HepG2 (cell line): Measurements from ENCODE around the gene CDC34. TPM values are rescaled to one million over a fixed set of nuclear protein-coding genes. Genes with fewer than 3 reads are reported as not detected.
A peak's percentile ranks its signal among the peaks of the same experiment; 100 is the strongest.

Experiments
- ATF7 ChIP-seq, 2 experiments: fragments of 450-650 bp in 1 of 2; sonication (generic) in 1 of 2; formaldehyde crosslinking in 1 of 2; IDR thresholded peaks; 2 replicates each; pipeline versions ENCODE4 v1.4.0 to v1.6.1; 2016 to 2020; ENCODE audit warnings: antibody characterized with exemption in 1 of 2, mild to moderate bottlenecking in 1 of 2, missing genetic modification reagents in 1 of 2
- ATRX ChIP-seq: sonication (generic); formaldehyde crosslinking; IDR thresholded peaks from 2 replicates; pipeline ENCODE4 v1.4.0; 2020; ENCODE audit warnings: missing genetic modification reagents, borderline replicate concordance
- BRCA1 ChIP-seq: sonication (generic); formaldehyde crosslinking; IDR thresholded peaks from 2 replicates; pipeline ENCODE4 v1.4.0; 2020; ENCODE audit warnings: missing genetic modification reagents
- CAMTA2 ChIP-seq: sonication (generic); formaldehyde crosslinking; IDR thresholded peaks from 2 replicates; pipeline ENCODE4 v1.4.0; 2020; ENCODE audit warnings: mild to moderate bottlenecking, missing genetic modification reagents, borderline replicate concordance
- E2F2 ChIP-seq: sonication (generic); formaldehyde crosslinking; IDR thresholded peaks from 2 replicates; pipeline ENCODE4 v1.4.0; 2020; ENCODE audit warnings: missing genetic modification reagents, borderline replicate concordance
- ETV5 ChIP-seq: IDR thresholded peaks from 2 replicates; pipeline ENCODE4 v1.6.1; 2018; ENCODE audit warnings: missing biosample characterization, missing genetic modification reagents, inconsistent platforms, borderline replicate concordance
- FOXO1 ChIP-seq: sonication (generic); formaldehyde crosslinking; IDR thresholded peaks from 2 replicates; pipeline ENCODE4 v1.4.0; 2020; ENCODE audit warnings: missing genetic modification reagents
- KLF15 ChIP-seq: sonication (generic); formaldehyde crosslinking; IDR thresholded peaks from 2 replicates; pipeline ENCODE4 v1.8.1; 2023; ENCODE audit warnings: borderline replicate concordance, mild to moderate bottlenecking, inconsistent platforms, missing genetic modification reagents, mixed read lengths
- KLF6 ChIP-seq: IDR thresholded peaks from 2 replicates; pipeline ENCODE4 v1.8.0; 2016; ENCODE audit warnings: missing biosample characterization, missing genetic modification reagents
- MLLT10 ChIP-seq: sonication (generic); formaldehyde crosslinking; IDR thresholded peaks from 2 replicates; pipeline ENCODE4 v1.4.0; 2020; ENCODE audit warnings: missing genetic modification reagents
- MLX ChIP-seq: IDR thresholded peaks from 2 replicates; pipeline ENCODE4 v1.6.1; 2016
- NCOA5 ChIP-seq: sonication (generic); formaldehyde crosslinking; IDR thresholded peaks from 2 replicates; pipeline ENCODE4 v1.4.0; 2020; ENCODE audit warnings: missing genetic modification reagents
- NFKBIZ ChIP-seq: IDR thresholded peaks from 2 replicates; pipeline ENCODE4 v1.6.1; 2018; ENCODE audit warnings: missing genetic modification reagents, missing compliant biosample characterization
- NR2F6 ChIP-seq, 2 experiments: IDR thresholded peaks; 2 replicates each; pipeline ENCODE4 v1.6.1; 2016; ENCODE audit warnings: antibody characterized with exemption in 1 of 2, mild to moderate bottlenecking in 1 of 2
- RAD21 ChIP-seq: fragments of 450-650 bp; formaldehyde crosslinking; IDR thresholded peaks from 2 replicates; pipeline ENCODE4 v1.5.0; 2020; ENCODE audit warnings: mild to moderate bottlenecking
- RFXANK ChIP-seq: IDR thresholded peaks from 2 replicates; pipeline ENCODE4 v1.6.1; 2016
- SOX13 ChIP-seq, 3 experiments: fragments of 450-650 bp in 1 of 3; sonication (generic) in 1 of 3; formaldehyde crosslinking in 1 of 3; IDR thresholded peaks in 2 of 3; conservative IDR thresholded peaks in 1 of 3; 2 replicates each; pipeline versions ENCODE4 v1.5.0 to v1.6.1; 2016 to 2020; ENCODE audit warnings: antibody characterized with exemption in 1 of 3, mild to moderate bottlenecking in 1 of 3, missing compliant biosample characterization in 1 of 3, missing genetic modification reagents in 1 of 3, moderate library complexity in 1 of 3
- TIGD3 ChIP-seq: sonication (generic); formaldehyde crosslinking; IDR thresholded peaks from 2 replicates; pipeline ENCODE4 v1.5.1; 2020; ENCODE audit warnings: mild to moderate bottlenecking, missing genetic modification reagents, borderline replicate concordance
- ZBTB14 ChIP-seq: sonication (generic); formaldehyde crosslinking; IDR thresholded peaks from 2 replicates; pipeline ENCODE4 v1.4.0; 2020; ENCODE audit warnings: missing genetic modification reagents
- ZNF138 ChIP-seq: sonication (generic); formaldehyde crosslinking; IDR thresholded peaks from 2 replicates; pipeline ENCODE4 v1.5.0; 2020; ENCODE audit warnings: mild to moderate bottlenecking, low read depth, missing genetic modification reagents
- ZNF24 ChIP-seq: fragments of 450-650 bp; IDR thresholded peaks from 2 replicates; pipeline ENCODE4 v1.6.1; 2017; ENCODE audit warnings: antibody characterized with exemption, mild to moderate bottlenecking
- ZNF282 ChIP-seq: fragments of 450-650 bp; IDR thresholded peaks from 2 replicates; pipeline ENCODE4 v1.6.1; 2018; ENCODE audit not compliant: partially characterized antibody
- ZNF552 ChIP-seq: sonication (generic); formaldehyde crosslinking; IDR thresholded peaks from 2 replicates; pipeline ENCODE4 v1.9.0; 2022; ENCODE audit warnings: missing genetic modification reagents, mild to moderate bottlenecking, borderline replicate concordance
- ZNF674 ChIP-seq: sonication (generic); formaldehyde crosslinking; IDR thresholded peaks from 2 replicates; pipeline ENCODE4 v1.5.0; 2020; ENCODE audit warnings: low read depth, mild to moderate bottlenecking, missing genetic modification reagents
- ZNF709 ChIP-seq: sonication (generic); formaldehyde crosslinking; IDR thresholded peaks from 2 replicates; pipeline ENCODE4 v1.5.0; 2020; ENCODE audit warnings: mild to moderate bottlenecking, missing genetic modification reagents
- ZSCAN31 ChIP-seq: sonication (generic); formaldehyde crosslinking; IDR thresholded peaks from 2 replicates; pipeline ENCODE4 v1.5.0; 2020; ENCODE audit warnings: low read depth, mild to moderate bottlenecking, missing genetic modification reagents
- polyA plus RNA-seq, 8 experiments: library from polyadenylated mRNA; depleted of rRNA in 3 of 8; stranded (reverse) in 7 of 8; unstranded in 1 of 8; fragments of >200 nt; fragmentation: Illumina TruSeq in 4 of 8; extraction: Trizol in 4 of 8; gene quantifications; 2 replicates each; pipeline versions ENCODE4 v1.2.1 to v1.2.3, GENCODE V29; 2011 to 2016; ENCODE audit warnings: low read depth in 4 of 8, missing spikeins in 1 of 8, mixed read lengths in 1 of 8; ENCODE audit not compliant: insufficient read depth in 1 of 8
- total RNA-seq, 5 experiments: library from RNA; depleted of rRNA; stranded (reverse); fragments of >200 nt; fragmentation: Illumina TruSeq; extraction: Trizol; gene quantifications; 2 replicates each; pipeline ENCODE4 v1.2.3, GENCODE V29; 2016; ENCODE audit warnings: low read depth in 1 of 5

Gene CDC34
- total and polyA plus RNA-seq, 2 of the 13 experiments (the other 11 are each of a cell fraction or from before 2014, with no cell fraction given) = 138 to 150 TPM

GRCh38 chr19:558770-559439, 27.3 kb downstream of the CDC34 start (continued):
- no peak for TF ChIP-seq SOX13 (IDR thresholded peaks at IDR 0.05)
- peak in 1 of 2 experiments; percentile 46; a peak in 1 of 4 replicates for TF ChIP-seq SOX13 (CRISPR knock-in tag; conservative IDR thresholded peaks at IDR 0.05 in 1 of 2, IDR thresholded peaks at IDR 0.05 in 1 of 2)
- no peak for TF ChIP-seq BRCA1
- TF ChIP-seq MLX = no peak
- no peak for TF ChIP-seq RFXANK (CRISPR knock-in tag)
- no peak for TF ChIP-seq ZNF138
- TF ChIP-seq ZNF24 = no peak
- TF ChIP-seq ZNF674 = no peak
- TF ChIP-seq ZNF709 (CRISPR knock-in tag) = no peak
- no peak for TF ChIP-seq MLLT10 (CRISPR knock-in tag)
- TF ChIP-seq RAD21 (CRISPR knock-in tag) = no peak
- no peak for TF ChIP-seq E2F2 (CRISPR knock-in tag)
- no peak for TF ChIP-seq KLF6
- peak; percentile 96; the same call in 1 of the 2 replicates for TF ChIP-seq FOXO1
- no peak for TF ChIP-seq ZNF282
- TF ChIP-seq ZNF552 (CRISPR knock-in tag) = no peak
- no peak for TF ChIP-seq ATRX
- no peak for TF ChIP-seq ZSCAN31 (CRISPR knock-in tag)
- no peak for TF ChIP-seq KLF15 (CRISPR knock-in tag)
- TF ChIP-seq ZBTB14 = no peak
- TF ChIP-seq NR2F6 (IDR thresholded peaks at IDR 0.05) = peak; percentile 53; the same call in 1 of the 2 replicates
- peak; percentile 79 for TF ChIP-seq NR2F6 (CRISPR knock-in tag; IDR thresholded peaks at IDR 0.05)
- no peak for TF ChIP-seq ATF7 (IDR thresholded peaks at IDR 0.05)
- TF ChIP-seq ATF7 (CRISPR knock-in tag; IDR thresholded peaks at IDR 0.05) = no peak
- no peak for TF ChIP-seq NCOA5 (CRISPR knock-in tag)
- TF ChIP-seq TIGD3 = no peak
- TF ChIP-seq ETV5 = peak; percentile 73; the same call in 1 of the 2 replicates
- TF ChIP-seq CAMTA2 (CRISPR knock-in tag) = no peak
- no peak for TF ChIP-seq NFKBIZ (CRISPR knock-in tag)
